ENCODE data around the gene RUBCNL. TPM values are rescaled to one million over a fixed set of nuclear protein-coding genes. Genes with fewer than 3 reads are reported as not detected.

Gene RUBCNL
- total RNA-seq, 1 donor from 2014 or later, result 1.7 TPM

DNA sequence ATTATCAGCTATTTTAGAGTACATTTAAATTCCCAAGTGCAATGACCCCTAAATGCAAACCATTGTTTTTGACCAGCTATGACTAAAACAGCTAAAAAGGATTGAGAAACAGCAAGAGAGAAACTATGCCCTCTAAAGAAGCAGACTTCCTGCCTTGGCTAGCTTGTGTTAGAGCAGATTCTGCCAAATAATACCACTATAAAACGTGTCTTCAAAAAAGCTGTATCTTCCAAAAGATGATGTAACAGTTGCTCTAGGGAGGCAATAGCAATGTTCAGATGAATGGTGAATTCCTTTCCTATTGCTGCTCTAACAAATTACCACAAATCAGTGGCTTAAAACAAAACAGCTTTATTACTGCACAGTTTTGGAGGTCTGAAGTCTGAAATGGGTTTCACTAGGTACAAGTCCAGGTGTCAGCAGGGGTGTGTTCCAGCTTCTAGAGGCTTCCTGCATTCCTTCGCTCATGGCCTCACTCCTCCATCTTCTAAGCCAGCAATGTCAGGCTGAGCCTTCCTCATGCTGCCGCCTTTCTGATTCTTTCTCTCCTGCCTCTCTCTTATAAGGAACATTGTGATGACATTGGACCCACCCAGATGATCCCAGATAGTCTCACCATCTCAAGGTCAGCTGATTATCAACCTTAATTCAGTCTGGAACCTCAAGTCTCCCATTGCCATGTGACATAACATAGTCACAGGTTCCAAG is 90.8 kb downstream of the RUBCNL start:
- TF ChIP-seq POLR2AphosphoS5 (IDR thresholded peaks at IDR 0.05; ENCODE audit: insufficient read depth in 1 of 2, low read depth in 1 of 2), result no peak
- TF ChIP-seq CTCF (IDR thresholded peaks at IDR 0.05), result no peak
- no peak for TF ChIP-seq POLR2A (IDR thresholded peaks at IDR 0.05)
- H3K36me3 ChIP-seq, result no peaks in the 10 kb centered on the region
- DNase-seq (ENCODE audit: extremely low spot score in 2 of 2), result no peak
- H3K27ac ChIP-seq, result peak overlapping the region; percentile 30
- intact Hi-C loops (cut with DNase I), result no loop called here
- no peak overlapping the region for H3K4me3 ChIP-seq
- peaks cover 24% of the 10 kb centered on the region for H3K4me1 ChIP-seq
- H3K9me3 ChIP-seq, result no peaks in the 10 kb centered on the region
- no peaks in the 10 kb centered on the region for H3K27me3 ChIP-seq

GRCh38 chr13:46295491-46296114 is 91.4 kb downstream of the RUBCNL start:
- no peak overlapping the region for H3K4me3 ChIP-seq
- intact Hi-C loops (cut with DNase I), result no loop called here
- no peaks in the 10 kb centered on the region for H3K9me3 ChIP-seq
- DNase-seq (ENCODE audit: extremely low spot score in 2 of 2), result no peak
- TF ChIP-seq POLR2A (IDR thresholded peaks at IDR 0.05), result no peak
- TF ChIP-seq CTCF (IDR thresholded peaks at IDR 0.05), result no peak
- TF ChIP-seq POLR2AphosphoS5 (IDR thresholded peaks at IDR 0.05; ENCODE audit: insufficient read depth in 1 of 2, low read depth in 1 of 2), result no peak
- peak overlapping the region; percentile 30 for H3K27ac ChIP-seq
- H3K27me3 ChIP-seq, result no peaks in the 10 kb centered on the region
- H3K36me3 ChIP-seq, result no peaks in the 10 kb centered on the region
- H3K4me1 ChIP-seq, result peaks cover 24% of the 10 kb centered on the region

GRCh38 chr13:46293436-46293835 is 93.6 kb downstream of the RUBCNL start:
- Histone ChIP-seq H3K9me3 (no peaks in the 10 kb centered on the region), H3K36me3 (no peaks in the 10 kb centered on the region), H3K27ac (no peak overlapping the region), H3K4me3 (no peak overlapping the region), H3K4me1 (peaks cover 24% of the 10 kb centered on the region), H3K27me3 (no peaks in the 10 kb centered on the region)
- TF ChIP-seq CTCF (IDR thresholded peaks at IDR 0.05), result no peak
- no peak for TF ChIP-seq POLR2A (IDR thresholded peaks at IDR 0.05)
- TF ChIP-seq POLR2AphosphoS5 (IDR thresholded peaks at IDR 0.05; ENCODE audit: insufficient read depth in 1 of 2, low read depth in 1 of 2), result no peak
- intact Hi-C loops (cut with DNase I), result no loop called here
- no peak for DNase-seq (ENCODE audit: extremely low spot score in 2 of 2)

Small RNA genes within 50 kb of the gene (small RNA-seq; reads per million reads assigned to genes)
- gene RNU2-6P, result 0.26 reads per million
- gene RNU6-68P, result not detected

Other genes starting within 250 kb of the RUBCNL start
- gene LCP1, start 205.1 kb downstream of the RUBCNL start, total RNA-seq, result 30.9 TPM
- gene LRRC63, start 175.3 kb downstream of the RUBCNL start, total RNA-seq, result 0.49 TPM
- 21.4 TPM for gene LRCH1, start 165.9 kb upstream of the RUBCNL start, total RNA-seq